Trophoblast cell (in vitro differentiated cells and primary cell): Measurements from ENCODE around the gene EDC3.

ENCODE experiments used
- DNase-seq, 2 donors: peaks; one replicate each; pipeline ENCODE4 v3.0.0-alpha.2; 2016
- H2AFZ ChIP-seq: 2 replicates; pipeline ENCODE4 v1.6.1; 2013; ENCODE audit warnings: low read length, moderate library complexity, mild to moderate bottlenecking; ENCODE audit not compliant: insufficient read depth, poor library complexity
- H2AK5ac ChIP-seq: 2 replicates; pipeline ENCODE4 v1.6.1; 2013; ENCODE audit warnings: mild to moderate bottlenecking, low read length
- H2BK120ac ChIP-seq: 2 replicates; pipeline ENCODE4 v1.6.1; 2013; ENCODE audit warnings: low read length, mild to moderate bottlenecking, moderate library complexity; ENCODE audit not compliant: insufficient read depth, poor library complexity
- H2BK12ac ChIP-seq: 2 replicates; pipeline ENCODE4 v1.6.1; 2013; ENCODE audit warnings: mild to moderate bottlenecking, low read length, moderate library complexity
- H2BK5ac ChIP-seq: 2 replicates; pipeline ENCODE4 v1.6.1; 2013; ENCODE audit warnings: low read length, low read depth, moderate library complexity, mild to moderate bottlenecking; ENCODE audit not compliant: poor library complexity
- H3K14ac ChIP-seq: 2 replicates; pipeline ENCODE4 v1.6.1; 2013; ENCODE audit warnings: mild to moderate bottlenecking, low read length
- H3K18ac ChIP-seq: 2 replicates; pipeline ENCODE4 v1.6.1; 2013; ENCODE audit warnings: mild to moderate bottlenecking, low read length
- H3K23ac ChIP-seq: 2 replicates; pipeline ENCODE4 v1.6.1; 2013; ENCODE audit warnings: low read length
- H3K27ac ChIP-seq: 2 replicates; pipeline ENCODE4 v1.5.1; 2013; ENCODE audit warnings: low read depth, mild to moderate bottlenecking, inconsistent platforms, low read length, moderate library complexity
- H3K27me3 ChIP-seq: 2 replicates; pipeline ENCODE4 v1.6.1; 2013; ENCODE audit warnings: inconsistent platforms, mild to moderate bottlenecking, low read length, moderate library complexity; ENCODE audit not compliant: insufficient read depth
- H3K36me3 ChIP-seq, 2 experiments: 1 replicate in 1 of 2; 2 replicates in 1 of 2; pipeline ENCODE4 v1.6.1; 2013; ENCODE audit warnings: low read length in 2 of 2, mild to moderate bottlenecking in 2 of 2, moderate library complexity in 1 of 2; ENCODE audit not compliant: insufficient read depth in 2 of 2, control insufficient read depth in 1 of 2
- H3K4ac ChIP-seq: 2 replicates; pipeline ENCODE4 v1.6.1; 2013; ENCODE audit warnings: low read depth, mild to moderate bottlenecking, low read length, moderate library complexity
- H3K4me1 ChIP-seq, 2 experiments: 1 replicate in 1 of 2; 2 replicates in 1 of 2; pipeline ENCODE4 v1.6.1; 2013; ENCODE audit warnings: low read length in 2 of 2, mild to moderate bottlenecking in 2 of 2, moderate library complexity in 1 of 2; ENCODE audit not compliant: insufficient read depth in 2 of 2, control insufficient read depth in 1 of 2
- H3K4me2 ChIP-seq: 2 replicates; pipeline ENCODE4 v1.6.1; 2013; ENCODE audit warnings: inconsistent platforms, mild to moderate bottlenecking, low read length, moderate library complexity
- H3K4me3 ChIP-seq: 2 replicates; pipeline ENCODE4 v1.5.1; 2013; ENCODE audit warnings: mild to moderate bottlenecking, low read depth, low read length, inconsistent platforms
- H3K79me1 ChIP-seq: one replicate; pipeline ENCODE4 v1.6.1; 2013; ENCODE audit warnings: low read length
- H3K79me2 ChIP-seq: 2 replicates; pipeline ENCODE4 v1.6.1; 2013; ENCODE audit warnings: low read length, mild to moderate bottlenecking; ENCODE audit not compliant: control insufficient read depth, insufficient read depth, poor library complexity
- H3K9ac ChIP-seq: 2 replicates; pipeline ENCODE4 v1.6.1; 2013; ENCODE audit warnings: mild to moderate bottlenecking, low read length
- H3K9me3 ChIP-seq: 2 replicates; pipeline ENCODE4 v1.6.1; 2013; ENCODE audit warnings: low read depth, mild to moderate bottlenecking, control low read depth, inconsistent platforms, low read length; ENCODE audit not compliant: insufficient read depth
- H4K12ac ChIP-seq: 2 replicates; pipeline ENCODE4 v1.6.1; 2013; ENCODE audit warnings: low read depth, mild to moderate bottlenecking, low read length, moderate library complexity
- H4K8ac ChIP-seq: 2 replicates; pipeline ENCODE4 v1.6.1; 2013; ENCODE audit warnings: low read depth, mild to moderate bottlenecking, low read length, moderate library complexity
- H4K91ac ChIP-seq: one replicate; pipeline ENCODE4 v1.6.1; 2013; ENCODE audit warnings: low read depth, mild to moderate bottlenecking, low read length, moderate library complexity
- WGBS: extraction: QIAGEN DNeasy Blood & Tissue Kit; methylation state at CpG from one replicate; pipeline ENCODE4 v1.1.7; 2013; ENCODE audit warnings: missing lambda C conversion rate; ENCODE audit not compliant: insufficient read length, insufficient coverage; ENCODE audit errors: extremely low coverage; 5-methylcytosine and 5-hydroxymethylcytosine counted together

EDC3 gene

DNA sequence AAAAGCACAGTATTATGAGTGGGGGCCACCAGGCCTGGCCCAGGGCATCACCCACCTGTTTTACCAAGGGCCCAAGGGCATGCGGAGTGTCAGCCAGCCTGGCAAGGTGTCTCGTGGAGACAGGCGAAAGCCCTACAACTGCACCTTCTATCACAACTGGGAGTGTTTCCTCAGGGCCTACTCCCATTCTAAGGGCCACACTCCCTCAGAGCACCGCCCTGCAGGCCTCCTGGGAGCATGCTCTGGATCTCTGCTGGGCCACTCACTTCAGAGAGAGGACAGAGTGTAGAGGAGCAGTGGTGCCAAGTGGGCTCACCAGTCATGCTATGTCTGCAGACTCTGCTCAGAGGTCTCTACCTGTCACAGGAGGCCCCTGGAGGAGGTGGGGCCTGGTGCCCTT, 101.4 kb downstream of the EDC3 start:
- no peaks in the 10 kb centered on the region for H3K79me2 ChIP-seq
- H3K18ac ChIP-seq = no peak overlapping the region
- no peak overlapping the region for H4K8ac ChIP-seq
- no peak overlapping the region for H4K12ac ChIP-seq
- H4K91ac ChIP-seq = no peak overlapping the region
- no peak overlapping the region for H3K9ac ChIP-seq
- no peak overlapping the region for H2BK120ac ChIP-seq
- no peak overlapping the region for H3K14ac ChIP-seq
- no peak overlapping the region for H2AFZ ChIP-seq
- H3K23ac ChIP-seq = no peak overlapping the region
- no peak overlapping the region for H2BK5ac ChIP-seq
- H3K4me1 ChIP-seq = peaks cover 25 to 29% of the 10 kb centered on the region in 2 experiments
- no peak overlapping the region for H2AK5ac ChIP-seq
- no peak overlapping the region for H3K27ac ChIP-seq
- no peak overlapping the region for H3K4me3 ChIP-seq
- WGBS = no CpG with 5 or more reads among the region's 4 CpGs
- H2BK12ac ChIP-seq = no peak overlapping the region
- no peaks in the 10 kb centered on the region for H3K27me3 ChIP-seq
- peaks cover 3% of the 10 kb centered on the region for H3K9me3 ChIP-seq
- DNase-seq = no peak
- peaks cover 11% of the 10 kb centered on the region for H3K79me1 ChIP-seq
- H3K4ac ChIP-seq = no peak overlapping the region
- H3K36me3 ChIP-seq = peaks cover 71 to 83% of the 10 kb centered on the region in 2 experiments
- no peak overlapping the region for H3K4me2 ChIP-seq

DNA sequence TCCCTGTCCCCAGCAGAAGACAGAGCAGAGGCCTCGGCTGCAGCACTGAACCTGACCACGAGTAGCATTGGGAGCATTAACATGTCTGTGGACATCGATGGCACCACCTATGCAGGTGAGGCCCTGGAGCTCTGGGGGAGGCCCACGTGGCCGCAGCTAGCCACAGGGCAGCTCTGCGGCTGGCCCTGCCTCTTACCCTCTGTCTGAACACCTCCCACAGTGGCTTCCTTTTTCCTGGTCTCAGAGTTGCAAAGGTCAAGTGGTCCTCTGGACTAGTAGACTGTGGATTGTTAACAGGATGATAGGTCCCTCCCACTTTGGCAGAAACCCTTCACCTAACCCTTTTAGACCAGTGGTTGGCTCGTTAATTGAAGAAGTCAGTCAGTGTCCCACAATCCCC, 102.7 kb downstream of the EDC3 start:
- no peak for DNase-seq
- Histone ChIP-seq H4K91ac (no peak overlapping the region), H3K4ac (no peak overlapping the region), H4K12ac (no peak overlapping the region), H3K36me3 (peaks cover 58 to 71% of the 10 kb centered on the region in 2 experiments), H3K14ac (peak overlapping the region; percentile 16), H3K9me3 (no peaks in the 10 kb centered on the region), H3K4me3 (no peak overlapping the region), H3K79me1 (peaks cover 18% of the 10 kb centered on the region), H3K18ac (peak overlapping the region; percentile 2), H2BK5ac (no peak overlapping the region), H3K27ac (no peak overlapping the region), H2BK12ac (no peak overlapping the region), H3K79me2 (no peaks in the 10 kb centered on the region), H3K23ac (no peak overlapping the region), H2BK120ac (no peak overlapping the region), H4K8ac (no peak overlapping the region), H3K27me3 (no peaks in the 10 kb centered on the region), H3K4me1 (peaks cover 33 to 36% of the 10 kb centered on the region in 2 experiments), H3K9ac (no peak overlapping the region), H2AFZ (no peak overlapping the region), H2AK5ac (peak overlapping the region; percentile 15), H3K4me2 (no peak overlapping the region)
- WGBS = no CpG with 5 or more reads among the region's 7 CpGs

DNA sequence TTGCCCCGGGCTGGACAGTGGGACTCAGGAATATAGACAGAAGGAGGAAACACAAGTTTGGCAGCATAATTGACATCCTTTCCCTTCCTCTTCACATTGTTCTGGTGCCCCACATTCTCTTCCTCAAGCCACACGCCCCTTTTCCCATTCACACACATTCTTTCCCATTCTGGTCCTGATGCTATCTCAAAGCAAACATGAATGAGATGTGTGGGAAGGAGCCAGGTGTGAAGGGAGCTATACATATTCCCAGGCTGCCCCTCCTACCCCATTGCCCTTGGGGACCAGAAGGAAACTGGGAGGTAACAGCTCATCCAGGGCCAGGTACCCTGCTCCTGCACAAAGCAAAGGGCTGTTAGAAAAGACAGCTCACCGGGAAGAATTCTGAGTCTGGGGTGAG, 103.6 kb downstream of the EDC3 start:
- peaks cover 27% of the 10 kb centered on the region for H3K79me1 ChIP-seq
- no peak overlapping the region for H2AK5ac ChIP-seq
- H2BK5ac ChIP-seq = no peak overlapping the region
- no peak overlapping the region for H3K27ac ChIP-seq
- H2BK12ac ChIP-seq = no peak overlapping the region
- WGBS = no CpG with 5 or more reads among the region's 3 CpGs
- peak; percentile 54 to 82 for DNase-seq
- H2BK120ac ChIP-seq = no peak overlapping the region
- H3K14ac ChIP-seq = no peak overlapping the region
- no peak overlapping the region for H4K91ac ChIP-seq
- no peaks in the 10 kb centered on the region for H3K9me3 ChIP-seq
- H4K12ac ChIP-seq = no peak overlapping the region
- no peak overlapping the region for H3K4me2 ChIP-seq
- H3K23ac ChIP-seq = no peak overlapping the region
- no peak overlapping the region for H4K8ac ChIP-seq
- no peak overlapping the region for H3K4ac ChIP-seq
- no peaks in the 10 kb centered on the region for H3K27me3 ChIP-seq
- H3K36me3 ChIP-seq = peaks cover 54 to 71% of the 10 kb centered on the region in 2 experiments
- H3K79me2 ChIP-seq = peaks cover 3% of the 10 kb centered on the region
- H2AFZ ChIP-seq = no peak overlapping the region
- H3K4me1 ChIP-seq = peaks cover 42 to 45% of the 10 kb centered on the region in 2 experiments
- H3K9ac ChIP-seq = no peak overlapping the region
- H3K18ac ChIP-seq = no peak overlapping the region
- no peak overlapping the region for H3K4me3 ChIP-seq

DNA sequence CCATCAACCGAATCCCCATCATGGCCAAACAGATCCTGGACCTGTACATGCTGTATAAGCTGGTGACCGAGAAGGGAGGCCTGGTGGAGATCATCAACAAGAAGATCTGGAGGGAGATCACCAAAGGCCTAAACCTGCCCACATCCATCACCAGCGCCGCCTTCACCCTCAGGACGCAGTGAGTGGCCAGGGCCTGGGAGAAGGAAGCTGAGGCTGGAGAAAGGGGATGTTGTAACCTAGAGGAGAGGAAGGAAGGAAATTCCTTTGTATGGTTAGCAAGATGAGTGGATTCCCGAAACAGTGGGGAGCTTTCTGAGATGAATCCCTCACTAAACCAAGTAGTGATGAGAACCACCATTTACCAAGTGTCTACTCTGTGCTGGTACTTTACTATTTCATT, 106.0 kb downstream of the EDC3 start:
- no peak overlapping the region for H2AK5ac ChIP-seq
- no peak overlapping the region for H3K9ac ChIP-seq
- no peak overlapping the region for H2BK5ac ChIP-seq
- WGBS = no CpG with 5 or more reads among the region's 6 CpGs
- H3K18ac ChIP-seq = peak overlapping the region; percentile 67
- no peak overlapping the region for H3K23ac ChIP-seq
- H3K4me1 ChIP-seq = peaks cover 51 to 56% of the 10 kb centered on the region in 2 experiments
- H3K27ac ChIP-seq = peak overlapping the region; percentile 75
- H2BK120ac ChIP-seq = no peak overlapping the region
- no peak overlapping the region for H4K12ac ChIP-seq
- H3K4me2 ChIP-seq = no peak overlapping the region
- no peak overlapping the region for H2AFZ ChIP-seq
- peak in 1 of 2 donors; percentile 10 for DNase-seq
- peak overlapping the region; percentile 86 for H4K91ac ChIP-seq
- H3K79me1 ChIP-seq = peaks cover 31% of the 10 kb centered on the region
- H4K8ac ChIP-seq = peak overlapping the region; percentile 35
- no peaks in the 10 kb centered on the region for H3K9me3 ChIP-seq
- H3K14ac ChIP-seq = peak overlapping the region; percentile 51
- no peaks in the 10 kb centered on the region for H3K27me3 ChIP-seq
- H3K4me3 ChIP-seq = no peak overlapping the region
- H2BK12ac ChIP-seq = peak overlapping the region; percentile 80
- peaks cover 3% of the 10 kb centered on the region for H3K79me2 ChIP-seq
- no peak overlapping the region for H3K4ac ChIP-seq
- H3K36me3 ChIP-seq = peaks cover 46 to 65% of the 10 kb centered on the region in 2 experiments
